ENCODE results near the gene ANKRD63. TPM values are rescaled to one million over a fixed set of nuclear protein-coding genes. Genes with fewer than 3 reads are reported as not detected.

Gene ANKRD63
- total RNA-seq, 1 donor from 2014 or later = not detected

DNA sequence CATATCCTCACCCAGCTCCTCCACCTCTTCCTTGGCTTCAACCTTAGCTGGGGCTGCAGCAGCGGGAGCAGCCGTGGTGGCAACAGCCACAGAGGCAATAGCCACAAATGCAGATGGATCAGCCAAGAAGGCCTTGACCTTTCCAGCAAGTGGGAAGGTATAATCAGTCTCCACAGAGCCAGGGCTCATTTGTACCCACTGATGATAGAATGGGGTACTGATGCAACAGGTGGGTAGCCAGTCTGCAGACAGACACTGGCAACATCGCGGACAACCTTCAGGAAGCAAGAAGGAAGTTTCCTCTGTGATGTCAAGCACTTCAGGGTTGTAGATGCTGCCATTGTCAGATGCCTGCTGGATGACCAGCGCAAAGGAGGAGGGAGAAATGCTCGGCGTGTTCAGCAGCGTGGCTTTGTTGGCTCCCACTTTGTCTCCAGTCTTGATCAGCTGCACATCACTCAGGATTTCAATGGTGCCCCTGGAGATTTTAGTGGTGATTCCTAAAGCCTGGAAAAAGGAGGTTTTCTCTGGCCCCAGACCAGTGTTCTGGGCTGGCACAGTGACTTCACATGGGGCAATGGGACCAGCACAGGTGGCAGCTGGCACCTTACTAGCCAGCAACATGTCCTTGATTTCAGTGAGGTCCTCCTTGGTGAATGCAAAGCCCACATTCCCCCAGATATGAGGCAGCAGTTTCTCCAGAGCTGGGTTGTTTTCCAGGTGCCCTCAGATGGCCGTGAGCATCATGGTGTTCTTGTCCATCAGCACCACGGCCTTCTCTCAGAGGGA, 29.7 kb upstream of the ANKRD63 start:
- DNase-seq = no peak

DNA sequence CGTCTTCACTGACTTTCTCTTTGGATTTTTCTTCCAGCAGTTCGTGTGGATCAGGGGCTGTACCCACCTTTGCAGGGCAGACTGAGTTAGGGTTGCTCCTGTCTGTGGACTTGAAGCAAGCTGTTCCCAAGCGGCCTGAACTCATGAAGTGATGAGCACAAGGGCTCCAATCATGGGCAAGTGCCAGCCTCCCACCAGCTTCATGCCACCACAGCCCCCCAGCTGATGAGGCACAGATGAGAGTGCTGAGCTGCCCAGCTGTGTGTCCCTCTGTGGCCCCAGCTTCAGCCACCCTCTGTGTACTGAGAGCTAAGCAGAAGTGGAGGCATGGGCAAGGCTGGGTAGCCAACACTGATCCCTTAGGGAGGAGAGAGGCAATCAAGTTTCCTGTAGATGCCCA, 28.1 kb upstream of the ANKRD63 start:
- DNase-seq = no peak

DNA sequence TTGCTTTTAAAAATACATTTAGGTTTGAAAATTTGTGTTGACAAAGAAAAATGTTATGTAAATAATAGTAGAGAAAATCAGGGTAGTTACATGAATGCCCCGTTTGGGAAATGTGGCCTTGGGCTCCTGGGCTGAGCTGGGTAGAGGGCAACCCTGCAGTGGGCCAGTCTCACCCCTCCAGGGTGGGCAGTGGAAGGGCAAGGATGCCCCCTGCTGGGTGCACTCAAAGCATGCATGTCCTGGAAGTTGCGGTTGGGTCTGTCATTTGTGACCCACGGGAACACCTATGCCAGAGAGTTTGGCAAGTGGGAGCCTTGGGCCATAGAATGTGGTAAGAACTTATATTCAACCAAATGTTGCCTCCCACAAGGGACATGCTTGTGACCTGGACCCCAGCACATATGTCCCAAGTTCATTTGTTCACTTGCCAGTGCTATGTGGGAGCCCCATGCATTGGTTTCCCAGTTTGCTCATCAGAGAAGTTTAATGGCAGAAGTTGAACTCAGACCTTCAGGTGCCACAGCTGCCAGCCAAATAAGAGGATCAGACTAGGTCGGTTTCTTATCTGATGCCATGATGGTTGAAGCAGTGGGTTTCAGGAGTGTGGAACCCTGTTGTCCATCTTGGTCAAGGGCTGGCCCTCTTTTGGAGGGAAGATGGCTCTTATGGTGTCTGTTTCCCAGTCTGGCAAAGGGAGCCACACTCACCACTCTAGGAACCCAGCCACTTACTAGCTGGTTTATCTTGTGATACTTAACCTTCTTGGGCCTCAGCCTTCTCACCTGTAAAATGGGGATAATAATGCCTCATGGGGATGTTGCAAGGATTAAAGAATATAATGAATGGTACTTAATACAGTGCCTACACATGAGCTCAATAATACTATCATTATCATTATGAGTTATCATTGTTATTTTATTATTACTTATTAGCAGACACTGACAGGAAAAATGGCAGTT, 27.4 kb upstream of the ANKRD63 start:
- DNase-seq = no peak

DNA sequence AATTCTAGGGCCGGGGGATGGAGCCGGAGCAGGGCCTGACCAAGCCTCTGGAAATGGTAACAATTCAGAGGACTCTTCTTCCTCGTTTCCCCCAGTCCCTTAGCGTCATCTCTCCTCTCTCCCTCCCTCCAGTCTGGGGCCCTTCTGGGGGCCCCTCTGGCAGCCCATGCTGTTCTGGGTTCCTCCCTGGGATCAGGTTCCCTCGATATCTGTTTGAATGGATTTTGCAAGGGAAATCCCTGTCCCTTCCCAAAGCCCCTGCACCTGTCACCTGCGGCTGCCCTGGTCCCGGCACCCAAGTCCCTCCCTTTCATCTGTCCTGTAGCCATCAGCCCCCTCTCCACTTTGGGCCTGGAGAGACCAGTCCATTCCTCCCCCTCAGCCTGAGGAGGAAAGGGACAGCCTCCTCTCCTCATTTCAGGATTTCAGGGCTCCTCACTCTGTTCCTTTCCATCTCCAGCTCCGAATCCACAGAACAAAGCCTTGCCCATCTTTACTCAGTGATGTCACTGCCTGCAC, 26.5 kb upstream of the ANKRD63 start:
- no peak for DNase-seq

DNA sequence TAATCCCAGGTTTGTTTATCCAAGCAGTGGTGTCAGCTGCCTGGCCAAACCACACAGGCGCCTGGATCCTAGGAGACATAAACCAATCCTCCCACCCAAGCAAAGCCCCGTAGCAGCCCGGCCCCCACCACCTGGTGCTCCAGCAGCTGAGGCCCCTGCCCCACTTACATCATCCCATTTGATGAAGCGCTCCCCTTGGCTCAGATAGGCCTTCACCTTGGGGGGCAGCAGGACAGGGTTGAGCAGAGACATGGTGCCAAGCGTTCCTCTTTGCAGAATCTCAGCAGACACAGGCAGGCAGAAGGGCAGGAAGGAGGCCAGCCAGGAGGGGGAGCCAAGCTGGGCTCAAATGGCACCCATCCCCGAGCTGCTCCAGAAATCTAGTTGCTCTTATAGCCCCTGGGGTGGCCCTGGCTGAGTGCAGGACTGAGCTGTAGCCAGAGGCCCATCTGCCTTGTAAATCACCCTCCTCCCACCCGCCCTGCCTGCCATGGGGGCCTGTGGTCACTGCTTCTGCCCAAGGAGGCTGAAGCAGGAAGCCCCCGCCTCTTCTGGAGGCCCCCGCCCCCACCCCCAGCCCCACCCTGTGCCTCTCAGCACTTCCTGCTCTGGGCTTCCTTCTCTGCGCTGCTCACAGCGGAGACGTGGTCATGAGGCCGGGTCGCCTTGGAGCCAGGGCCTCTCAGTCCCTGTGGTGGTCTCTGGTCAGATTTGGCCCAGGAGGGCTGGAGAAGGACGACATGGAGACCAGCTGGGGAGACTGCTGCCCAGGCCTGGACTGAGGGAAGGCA, 24.8 kb upstream of the ANKRD63 start, which contains the start of gene PLCB2:
PLCB2 (minus strand) TSS at position 515 of the 791 bp plus-strand sequence; CDS start at position 252, 263 bp downstream.
- no peak for DNase-seq

DNA sequence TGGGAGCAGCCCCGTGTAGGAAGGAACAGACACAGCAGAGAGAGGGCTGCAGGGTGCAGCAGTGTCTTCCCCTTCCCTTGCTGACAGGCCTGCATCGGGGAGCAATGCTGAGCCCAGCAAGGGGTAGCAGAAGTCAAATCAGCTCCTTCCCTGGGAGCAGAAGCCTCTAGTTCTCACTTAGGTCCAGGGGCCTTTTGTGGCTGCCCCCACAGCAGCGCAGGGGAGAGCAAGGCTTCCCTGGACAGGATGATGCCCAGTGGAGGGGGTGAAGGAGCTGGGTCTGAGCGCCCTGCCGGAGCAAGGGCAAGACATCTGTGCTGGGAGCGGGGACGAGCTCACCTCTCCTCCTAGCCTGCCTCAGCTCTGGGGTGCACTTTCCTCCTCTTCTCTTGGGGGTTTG, 24.0 kb upstream of the ANKRD63 start:
- no peak for DNase-seq

DNA sequence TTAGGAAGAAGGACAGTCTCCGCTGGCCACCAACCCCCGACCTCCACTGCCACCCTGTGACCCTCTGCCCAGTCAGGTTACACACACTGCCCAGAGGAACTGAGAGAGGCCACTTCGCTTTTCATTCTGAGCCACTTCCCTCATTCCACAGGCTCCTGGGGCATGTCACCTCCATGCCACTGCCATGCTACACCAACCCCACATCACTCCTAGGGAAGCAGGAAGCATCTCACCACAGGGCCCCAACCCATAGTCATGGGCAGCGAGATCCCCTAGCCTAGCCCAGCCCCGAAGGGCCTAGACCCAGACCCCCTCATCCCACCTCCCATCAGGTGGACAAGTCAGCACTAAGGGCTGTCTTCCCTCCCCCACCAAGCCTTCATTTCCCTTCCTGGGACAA, 23.5 kb upstream of the ANKRD63 start:
- no peak for DNase-seq

DNA sequence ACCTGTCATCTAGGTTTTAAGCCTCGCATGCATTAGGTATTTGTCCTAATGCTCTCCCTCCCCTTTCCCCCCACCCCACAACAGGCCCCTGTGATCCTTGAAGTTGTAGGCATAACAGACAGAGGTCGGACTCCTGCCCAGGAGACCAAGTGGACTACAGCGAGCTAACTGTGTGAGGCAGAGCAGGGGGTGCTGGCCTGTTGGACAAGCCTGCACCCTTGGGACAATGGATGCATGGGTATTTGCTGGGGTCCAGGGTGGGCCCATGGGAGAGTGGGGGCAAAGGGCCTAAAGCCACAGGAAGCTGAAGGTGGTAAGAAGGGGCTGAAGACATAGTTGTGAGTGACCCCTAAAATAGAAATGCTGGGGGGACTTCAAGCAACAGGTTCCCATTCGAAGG, 22.4 kb upstream of the ANKRD63 start:
- no peak for DNase-seq

DNA sequence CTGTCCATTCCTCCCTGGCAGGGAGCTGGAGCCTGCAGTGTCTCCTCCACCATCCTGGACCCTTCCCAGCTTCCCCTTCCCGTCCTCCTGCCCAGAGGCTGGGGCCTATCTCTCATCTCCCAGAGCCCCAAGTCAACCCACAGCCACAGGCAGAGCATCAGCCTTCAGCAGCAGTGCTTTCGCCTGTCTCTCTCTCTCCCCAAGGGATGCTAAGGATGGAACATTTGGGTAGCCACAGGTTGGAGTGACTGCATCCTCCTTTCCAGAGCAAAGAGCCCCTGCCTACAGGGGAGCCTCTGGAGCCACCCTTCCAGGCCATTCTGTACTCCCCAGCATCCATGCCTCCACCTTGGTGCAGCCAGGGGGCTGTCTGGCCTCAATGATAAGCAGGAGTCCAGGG, 20.7 kb upstream of the ANKRD63 start:
- no peak for DNase-seq

DNA sequence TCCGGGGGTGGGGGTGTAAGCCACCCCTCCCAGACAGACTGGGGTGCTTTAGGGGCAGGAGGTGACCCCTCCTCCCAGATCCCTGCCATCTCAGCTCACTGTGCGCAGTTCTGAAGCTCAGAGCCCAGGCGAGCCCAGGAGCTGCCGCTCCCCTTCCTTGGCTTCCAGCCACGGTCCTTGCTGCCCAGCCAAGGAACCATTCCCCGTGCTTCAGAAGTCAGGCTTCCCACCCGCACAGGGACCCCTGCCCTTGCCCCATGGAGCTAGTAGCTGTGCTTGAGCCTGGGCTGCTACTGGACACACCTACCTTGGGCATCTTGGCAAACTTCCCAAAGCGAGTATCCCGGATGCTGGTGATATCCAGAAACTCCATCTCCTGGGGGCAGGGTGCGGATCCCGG, 20.1 kb upstream of the ANKRD63 start:
- no peak for DNase-seq

DNA sequence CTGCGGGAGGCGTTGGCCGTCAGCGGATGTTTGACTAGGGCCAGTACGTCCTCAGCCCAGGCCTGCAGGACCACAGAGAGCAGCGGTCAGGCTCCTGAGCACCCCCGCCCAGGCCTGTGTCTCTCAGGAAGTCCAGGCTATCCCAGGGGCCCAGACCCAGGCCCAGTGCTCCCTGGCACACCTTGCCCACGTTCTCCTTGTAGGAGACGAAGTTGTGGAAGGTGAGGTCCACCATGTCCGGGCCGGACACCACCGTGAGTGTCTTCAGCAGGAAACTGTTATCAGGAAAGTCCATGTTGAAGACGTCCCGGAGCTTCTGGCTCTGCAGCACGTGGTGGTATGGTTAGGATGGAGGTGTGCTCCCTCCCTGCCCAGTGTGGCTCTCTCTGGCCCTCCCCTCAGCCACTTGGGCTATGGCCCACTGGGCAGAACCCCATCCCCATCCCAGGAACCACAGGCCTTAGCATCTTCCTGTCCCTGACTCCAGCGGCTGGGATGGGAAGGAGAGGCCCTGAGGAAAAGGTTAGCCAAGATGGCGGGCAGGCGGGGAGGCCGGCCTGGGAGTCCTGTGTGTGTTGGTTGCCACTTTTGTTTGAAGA, 19.5 kb upstream of the ANKRD63 start:
- no peak for DNase-seq

DNA sequence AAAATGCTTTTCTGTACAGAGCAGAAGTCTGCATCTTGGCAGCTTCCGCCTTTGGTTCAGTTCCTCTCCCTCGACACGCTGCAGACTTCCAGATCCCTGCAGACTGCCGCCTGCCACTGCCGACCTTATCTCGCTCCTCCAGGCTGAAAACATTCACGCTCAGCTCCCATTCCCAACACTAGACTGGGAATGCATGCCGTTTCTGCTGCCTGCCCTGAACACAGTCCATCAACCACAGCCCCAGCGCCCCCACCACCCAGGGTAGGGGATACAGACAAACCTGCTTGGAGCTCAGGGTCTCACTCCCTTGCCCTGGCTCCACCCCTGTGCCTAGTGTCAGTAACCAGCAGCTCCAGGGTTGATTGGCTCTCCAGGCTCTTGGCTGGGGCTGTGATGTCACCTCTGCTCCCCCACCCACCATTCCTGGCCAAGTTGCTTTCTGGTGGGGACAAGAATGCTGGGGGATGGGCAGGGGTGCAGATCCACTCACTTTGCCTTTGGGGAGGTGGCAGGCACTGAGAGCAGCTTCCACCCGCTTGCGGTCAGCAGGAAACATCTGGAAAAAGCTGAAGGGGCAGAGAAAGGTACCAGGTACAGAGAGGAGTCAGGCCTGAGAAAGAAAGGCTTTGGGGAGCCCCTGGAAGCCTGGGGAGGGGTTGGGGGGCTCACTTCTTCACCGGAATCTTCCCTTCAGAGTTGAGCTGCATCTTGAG, 18.8 kb upstream of the ANKRD63 start:
- no peak for DNase-seq

DNA sequence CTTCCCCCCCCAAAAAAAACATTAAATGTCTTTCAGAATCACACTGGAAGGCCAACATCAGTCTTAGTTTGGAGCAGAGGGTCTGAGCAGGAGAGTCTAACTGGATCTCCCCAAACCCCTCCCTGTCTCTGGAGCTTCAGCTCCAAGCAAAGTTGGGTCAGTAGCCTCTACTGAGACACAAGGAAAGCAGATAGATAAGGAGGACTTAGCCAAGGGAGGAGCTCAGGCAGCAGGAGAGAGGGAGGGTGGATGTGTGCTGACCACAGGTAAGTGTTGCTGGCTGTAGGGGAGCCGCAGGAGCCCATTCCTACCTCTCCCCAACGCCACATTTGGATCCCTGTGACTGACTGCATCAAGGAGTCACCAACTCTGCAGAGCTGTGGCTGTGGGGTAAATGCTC, 17.9 kb upstream of the ANKRD63 start:
- DNase-seq = no peak

DNA sequence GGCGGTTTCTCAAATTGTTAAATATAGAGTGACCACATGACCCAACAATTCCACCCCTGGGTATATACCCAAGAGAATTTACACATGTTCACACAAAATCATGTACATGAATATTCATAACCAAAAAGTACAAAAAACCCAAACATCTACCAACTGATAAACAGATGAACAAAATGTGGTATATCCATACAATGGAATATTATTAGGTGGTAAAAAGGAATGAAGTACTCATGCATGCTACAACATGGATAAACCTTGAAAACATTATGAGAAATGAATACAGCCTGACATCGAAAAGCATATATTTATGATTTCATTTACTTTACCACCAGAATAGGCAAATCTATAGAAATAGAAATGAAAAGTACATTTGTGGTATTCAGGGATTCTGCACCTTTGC, 17.5 kb upstream of the ANKRD63 start:
- no peak for DNase-seq

DNA sequence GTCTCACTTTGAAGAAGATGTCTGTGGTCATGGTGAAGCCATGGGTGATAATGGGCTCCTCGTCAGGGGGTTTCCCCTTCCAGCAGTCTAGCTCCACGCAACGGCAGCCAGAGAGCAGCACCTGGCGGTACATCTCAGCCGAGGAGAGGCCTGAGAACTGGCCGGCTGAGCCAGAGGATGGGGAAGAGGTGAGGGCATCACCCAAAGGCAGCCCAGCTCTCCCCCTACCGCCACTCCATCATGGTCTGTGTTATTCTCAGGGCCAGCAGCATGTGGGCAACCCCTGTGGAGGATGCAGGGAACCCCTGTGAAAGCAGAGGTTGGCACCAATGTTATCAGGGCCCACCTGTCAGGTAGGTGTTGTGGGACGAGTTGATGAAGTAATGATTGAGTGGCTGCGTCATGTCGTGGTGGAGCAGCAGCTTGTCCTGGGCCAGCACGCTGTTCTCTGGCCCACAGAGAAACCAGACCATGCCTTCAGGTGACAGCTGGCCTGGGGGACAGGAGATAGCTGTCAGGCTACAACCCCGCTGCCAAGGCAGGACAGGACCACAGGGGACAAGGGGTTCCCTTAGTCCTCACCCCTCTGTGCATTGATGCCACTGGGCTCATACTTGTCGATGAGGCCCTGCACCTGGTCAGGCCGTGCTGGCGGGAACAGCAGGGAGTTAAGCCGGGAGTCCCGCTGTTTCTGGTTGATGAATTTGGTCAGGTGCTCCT, 15.5 kb upstream of the ANKRD63 start:
- DNase-seq = no peak

DNA sequence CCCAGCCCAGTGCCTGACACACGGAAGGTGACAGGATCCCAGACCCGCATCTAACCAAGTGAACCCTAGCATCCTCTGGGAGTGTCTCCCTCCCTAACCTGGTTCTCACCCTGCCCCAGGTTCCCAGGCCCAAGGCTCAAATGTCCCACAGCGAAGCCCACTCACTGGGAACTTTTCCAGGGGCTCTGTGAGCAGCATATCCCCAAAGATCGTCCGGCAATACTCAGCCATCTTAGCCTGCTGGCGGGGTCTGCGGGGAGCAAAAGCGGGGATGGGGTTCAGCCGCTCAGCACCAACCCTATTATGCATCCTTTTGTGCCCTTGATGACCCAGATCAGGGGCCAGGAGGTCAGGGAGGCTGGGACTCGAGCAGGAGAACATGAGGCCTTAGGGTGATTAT, 14.5 kb upstream of the ANKRD63 start:
- no peak for DNase-seq

DNA sequence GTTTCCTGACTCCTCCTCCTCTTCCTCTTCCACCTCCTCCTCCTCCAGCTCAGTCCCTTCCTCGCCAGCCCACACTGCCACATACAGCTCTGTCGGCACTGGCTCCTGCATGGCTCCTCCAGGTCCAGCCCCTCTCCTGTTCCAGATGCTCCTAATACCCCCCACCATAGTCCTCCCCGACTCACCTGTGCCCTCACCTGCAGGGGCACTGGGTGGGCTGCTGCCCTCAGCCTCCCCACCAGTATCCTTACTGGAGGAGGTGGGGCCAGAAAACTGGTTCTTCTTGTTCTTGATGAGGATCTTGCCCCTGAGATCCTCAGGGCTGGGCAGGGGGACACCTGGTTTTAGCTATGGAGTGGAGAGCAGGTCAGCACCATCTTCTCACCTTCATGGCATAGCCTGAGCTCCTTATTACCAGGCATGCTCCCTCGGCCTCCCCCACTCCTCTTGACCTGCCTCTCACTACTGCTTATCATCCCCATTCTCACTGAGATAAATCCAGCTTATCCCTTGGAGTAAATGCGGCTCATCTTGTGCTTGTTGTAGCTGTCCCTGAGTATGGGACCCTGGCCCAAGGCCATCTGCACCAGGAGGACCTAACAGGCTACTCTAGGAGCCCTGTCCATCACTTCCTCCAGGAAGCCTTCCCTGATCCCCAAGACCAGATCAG, 13.8 kb upstream of the ANKRD63 start:
- no peak for DNase-seq

DNA sequence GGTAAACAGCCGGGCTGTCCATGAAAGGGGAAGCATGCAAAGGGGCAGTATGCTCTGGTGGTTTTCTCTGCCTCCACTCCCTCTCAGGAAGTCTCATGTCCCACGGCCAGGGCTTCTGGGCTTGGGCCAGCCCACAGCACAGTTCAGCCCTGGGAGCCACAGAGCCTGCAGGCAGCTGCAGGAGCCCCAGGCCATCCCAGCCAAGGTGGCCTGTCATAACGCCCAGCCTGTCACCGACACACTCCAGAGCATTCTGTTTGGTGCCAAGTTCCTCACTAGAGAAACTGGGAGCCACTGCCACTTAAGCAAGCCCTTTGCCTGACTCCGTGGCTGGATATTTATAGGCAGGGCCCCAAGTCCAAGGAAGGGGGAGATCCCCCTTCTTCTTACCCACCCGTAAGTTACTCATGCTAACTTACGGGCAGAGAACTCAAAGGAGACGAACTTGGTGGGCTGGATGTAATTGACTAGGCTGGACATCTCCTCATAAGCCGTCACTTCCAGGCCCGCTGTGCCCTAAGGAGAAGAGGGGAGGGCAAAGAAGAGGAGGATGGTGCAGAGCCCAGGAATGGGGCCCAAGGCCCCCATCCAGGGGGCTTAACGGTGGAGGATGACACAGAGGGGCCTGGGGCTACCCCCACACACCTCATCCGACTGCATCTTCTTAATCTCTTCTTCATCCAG, 13.2 kb upstream of the ANKRD63 start:
- DNase-seq = no peak

DNA sequence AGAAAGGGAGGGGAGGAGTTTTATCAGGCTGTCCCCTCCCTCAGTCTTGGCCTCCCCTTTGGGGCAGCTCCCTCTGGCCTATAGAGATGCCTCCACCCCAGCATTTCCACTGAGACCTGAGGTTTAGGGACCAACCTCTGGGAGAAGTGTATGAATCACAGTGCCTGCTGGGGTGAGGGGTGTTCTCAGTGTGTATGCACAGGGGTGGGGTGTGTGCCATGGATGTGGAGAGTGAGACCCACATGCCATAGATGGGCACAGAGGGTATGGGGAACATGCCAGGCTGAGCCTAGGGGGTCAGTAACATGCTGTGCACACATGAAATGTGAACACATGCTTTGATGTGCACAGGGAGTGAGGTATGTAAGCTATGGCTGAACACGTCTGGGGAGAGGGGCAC, 12.4 kb upstream of the ANKRD63 start:
- no peak for DNase-seq

Measured in occipital lobe (tissue), 2 donors.